Measurements from ENCODE around the gene AP1S2.

- no peak for TF ChIP-seq POLR2A (IDR thresholded peaks at IDR 0.05; ENCODE audit: low read depth, low read length)
- TF ChIP-seq POLR2AphosphoS5 (IDR thresholded peaks at IDR 0.05; ENCODE audit: low read depth, low read length), result no peak
- no peak for TF ChIP-seq SPI1 (IDR thresholded peaks at IDR 0.05; ENCODE audit: low read depth, low read length)
- TF ChIP-seq TAF1 (IDR thresholded peaks at IDR 0.05; ENCODE audit: low read depth, low read length), result no peak
- TF ChIP-seq PAX5 (IDR thresholded peaks at IDR 0.05; ENCODE audit: insufficient read depth, low read length, severe bottlenecking), result no peak
Measured at GRCh38 chrX:15888062-15888461, 33.4 kb upstream of the AP1S2 start.
